H9 (cell line): Measurements from ENCODE around the gene RSPH9. TPM values are rescaled to one million over a fixed set of nuclear protein-coding genes. Genes with fewer than 3 reads are reported as not detected.

Experiments used
- DNase-seq: peaks from one replicate; pipeline ENCODE4 v3.0.0-alpha.2; 2017
- H2AFZ ChIP-seq: one replicate; pipeline ENCODE4 v1.6.1; 2013; ENCODE audit warnings: mild to moderate bottlenecking, low read length, control low read depth, moderate library complexity
- H2AK5ac ChIP-seq: 2 replicates; pipeline ENCODE4 v1.6.1; 2013; ENCODE audit warnings: low read length, control low read depth, mixed read lengths; ENCODE audit not compliant: insufficient read length
- H2BK120ac ChIP-seq: one replicate; pipeline ENCODE4 v1.6.1; 2013; ENCODE audit warnings: low read depth, mild to moderate bottlenecking, low read length, control low read depth, inconsistent platforms; ENCODE audit not compliant: poor library complexity, severe bottlenecking
- H2BK12ac ChIP-seq: 2 replicates; pipeline ENCODE4 v1.6.1; 2013; ENCODE audit warnings: low read length, control low read depth, mixed read lengths, low read depth; ENCODE audit not compliant: insufficient read length
- H2BK15ac ChIP-seq: 2 replicates; pipeline ENCODE4 v1.6.1; 2013; ENCODE audit warnings: low read depth, low read length, control low read depth
- H2BK20ac ChIP-seq: one replicate; pipeline ENCODE4 v1.6.1; 2013; ENCODE audit warnings: low read depth, mild to moderate bottlenecking, low read length, control low read depth, inconsistent platforms; ENCODE audit not compliant: poor library complexity, severe bottlenecking
- H2BK5ac ChIP-seq: 2 replicates; pipeline ENCODE4 v1.6.1; 2013; ENCODE audit warnings: low read length, control low read depth, mixed read lengths; ENCODE audit not compliant: insufficient read length
- H3K14ac ChIP-seq: 2 replicates; pipeline ENCODE4 v1.6.1; 2013; ENCODE audit warnings: low read length, control low read depth; ENCODE audit not compliant: insufficient read depth
- H3K18ac ChIP-seq: 2 replicates; pipeline ENCODE4 v1.6.1; 2013; ENCODE audit warnings: low read depth, mild to moderate bottlenecking, mixed read lengths, low read length, control low read depth; ENCODE audit not compliant: insufficient read length
- H3K23ac ChIP-seq: 2 replicates; pipeline ENCODE4 v1.6.1; 2013; ENCODE audit warnings: low read length, control low read depth, mixed read lengths, low read depth; ENCODE audit not compliant: insufficient read length
- H3K23me2 ChIP-seq: 2 replicates; pipeline ENCODE4 v1.6.1; 2013; ENCODE audit warnings: low read depth, mild to moderate bottlenecking, mixed read lengths, low read length, control low read depth; ENCODE audit not compliant: insufficient read length, poor library complexity, severe bottlenecking
- H3K27ac ChIP-seq: 2 replicates; pipeline ENCODE4 v1.5.1; 2013; ENCODE audit warnings: low read length, control low read depth, mixed read lengths, low read depth; ENCODE audit not compliant: insufficient read length
- H3K27me3 ChIP-seq: 2 replicates; pipeline ENCODE4 v1.6.1; 2013; ENCODE audit warnings: low read length, control low read depth, inconsistent platforms; ENCODE audit not compliant: insufficient read depth
- H3K4ac ChIP-seq: 2 replicates; pipeline ENCODE4 v1.6.1; 2013; ENCODE audit warnings: low read depth, mild to moderate bottlenecking, control low read depth, inconsistent platforms, low read length, moderate library complexity
- H3K4me1 ChIP-seq: 2 replicates; pipeline ENCODE4 v1.6.1; 2013; ENCODE audit warnings: low read length, control low read depth, inconsistent platforms; ENCODE audit not compliant: insufficient read depth
- H3K4me2 ChIP-seq: 2 replicates; pipeline ENCODE4 v1.6.1; 2013; ENCODE audit warnings: low read length, control low read depth, mixed read lengths; ENCODE audit not compliant: insufficient read length, insufficient read depth
- H3K56ac ChIP-seq: 2 replicates; pipeline ENCODE4 v1.6.1; 2013; ENCODE audit warnings: low read depth, mild to moderate bottlenecking, mixed read lengths, low read length, control low read depth; ENCODE audit not compliant: insufficient read length
- H3K79me1 ChIP-seq: 2 replicates; pipeline ENCODE4 v1.6.1; 2013; ENCODE audit warnings: low read depth, mild to moderate bottlenecking, moderate library complexity, low read length, control low read depth, inconsistent platforms; ENCODE audit not compliant: insufficient read depth, poor library complexity, severe bottlenecking
- H3K79me2 ChIP-seq: 2 replicates; pipeline ENCODE4 v1.6.1; 2013; ENCODE audit warnings: low read length, control low read depth, inconsistent platforms; ENCODE audit not compliant: insufficient read depth
- H3K9ac ChIP-seq: 2 replicates; pipeline ENCODE4 v1.6.1; 2013; ENCODE audit warnings: low read length, control low read depth, mixed read lengths; ENCODE audit not compliant: insufficient read length; ENCODE audit errors: extremely low read depth
- H3K9me3 ChIP-seq: one replicate; pipeline ENCODE4 v1.6.1; 2013; ENCODE audit warnings: low read depth, low read length, inconsistent platforms; ENCODE audit not compliant: control insufficient read depth
- H3T11ph ChIP-seq: one replicate; pipeline ENCODE4 v1.6.1; 2013; ENCODE audit warnings: mild to moderate bottlenecking, low read length, control low read depth, inconsistent platforms
- H4K20me1 ChIP-seq: one replicate; pipeline ENCODE4 v1.6.1; 2013; ENCODE audit not compliant: control insufficient read depth, insufficient read length, insufficient read depth
- H4K5ac ChIP-seq: 2 replicates; pipeline ENCODE4 v1.6.1; 2013; ENCODE audit warnings: low read depth, mild to moderate bottlenecking, mixed read lengths, low read length, control low read depth; ENCODE audit not compliant: insufficient read length
- H4K8ac ChIP-seq: replicated peaks from 2 replicates; pipeline ENCODE4 v1.6.1; 2013; ENCODE audit warnings: low read length, control low read depth, mixed read lengths, low read depth; ENCODE audit not compliant: insufficient read length
- H4K91ac ChIP-seq: 2 replicates; pipeline ENCODE4 v1.6.1; 2013; ENCODE audit warnings: low read depth, mild to moderate bottlenecking, moderate library complexity, mixed read lengths, low read length, control low read depth; ENCODE audit not compliant: insufficient read length
- H3K27ac Mint-ChIP-seq, 3 experiments: 2 replicates in 2 of 3; 3 replicates in 1 of 3; pipeline ENCODE4 v1.8.0; 2020 to 2021; ENCODE audit warnings: mixed read lengths in 3 of 3, mild to moderate bottlenecking in 1 of 3, moderate library complexity in 1 of 3
- H3K27me3 Mint-ChIP-seq: 2 replicates; pipeline ENCODE4 v1.8.0; 2021; ENCODE audit warnings: low read depth, mild to moderate bottlenecking, moderate library complexity, mixed read lengths
- H3K36me3 Mint-ChIP-seq, 3 experiments: 2 replicates in 2 of 3; 3 replicates in 1 of 3; pipeline ENCODE4 v1.8.0; 2020 to 2021; ENCODE audit warnings: low read depth in 3 of 3, mixed read lengths in 3 of 3; ENCODE audit not compliant: insufficient read depth in 1 of 3
- H3K4me1 Mint-ChIP-seq, 2 experiments: 2 replicates each; pipeline ENCODE4 v1.8.0; 2020; ENCODE audit warnings: mixed read lengths in 2 of 2
- H3K4me3 Mint-ChIP-seq, 2 experiments: 2 replicates in 1 of 2; 3 replicates in 1 of 2; pipeline ENCODE4 v1.8.0; 2020 to 2021; ENCODE audit warnings: mild to moderate bottlenecking in 2 of 2, mixed read lengths in 2 of 2, moderate library complexity in 1 of 2
- H3K9me3 Mint-ChIP-seq, 2 experiments: 2 replicates in 1 of 2; 3 replicates in 1 of 2; pipeline ENCODE4 v1.8.0; 2020; ENCODE audit warnings: mild to moderate bottlenecking in 2 of 2, mixed read lengths in 2 of 2, moderate library complexity in 1 of 2
- CTCF ChIP-seq: fragments of 200-600 bp; sonication (generic); conservative IDR thresholded peaks from 3 replicates; pipeline ENCODE4 v1.8.0; 2021; ENCODE audit warnings: antibody characterized with exemption, mild to moderate bottlenecking
- WGBS: extraction: QIAGEN DNeasy Blood & Tissue Kit; methylation state at CpG from one replicate; pipeline ENCODE4 v1.1.7; 2013; ENCODE audit warnings: missing lambda C conversion rate, low lambda C conversion rate, mixed read lengths; ENCODE audit not compliant: insufficient read length; ENCODE audit errors: extremely low coverage; 5-methylcytosine and 5-hydroxymethylcytosine counted together
- total RNA-seq: library from RNA; stranded (reverse); gene quantifications from 2 replicates; pipeline ENCODE4 v1.2.1, GENCODE V29; 2021

The RSPH9 gene
- total RNA-seq, 1 experiment from 2014 or later, result 0.39 TPM

- H3K79me1 ChIP-seq, result peaks cover 6% of the 10 kb centered on the region
- Mint-ChIP-seq H3K36me3 (peaks cover 51 to 85% (median 79%) of the 10 kb centered on the region in 3 experiments; a peak in 6 of 7 replicates), H3K27me3 (no peaks in the 10 kb centered on the region), H3K4me1 (peaks cover 10 to 13% of the 10 kb centered on the region in 2 experiments), H3K27ac (no peak overlapping the region), H3K4me3 (no peak overlapping the region), H3K9me3 (no peaks in the 10 kb centered on the region)
- H4K8ac ChIP-seq, result no peak overlapping the region
- H2BK20ac ChIP-seq, result no peak overlapping the region
- no peaks in the 10 kb centered on the region for H3K79me2 ChIP-seq
- H3K4me1 ChIP-seq, result no peaks in the 10 kb centered on the region
- DNase-seq, result no peak
- no peak overlapping the region for H2BK5ac ChIP-seq
- no peak overlapping the region for H2AK5ac ChIP-seq
- no peak overlapping the region for H2AFZ ChIP-seq
- no peak overlapping the region for H3K4ac ChIP-seq
- no CpG with 5 or more reads among the region's 12 CpGs for WGBS
- no peak overlapping the region for H3K27ac ChIP-seq
- no peak overlapping the region for H3K23ac ChIP-seq
- no peak overlapping the region for H4K91ac ChIP-seq
- no peak overlapping the region for H3K4me2 ChIP-seq
- no peak overlapping the region for H4K5ac ChIP-seq
- H3K23me2 ChIP-seq, result peaks cover 4% of the 10 kb centered on the region
- no peak overlapping the region for H3K56ac ChIP-seq
- no peaks in the 10 kb centered on the region for H3K9me3 ChIP-seq
- no peak overlapping the region for H3K9ac ChIP-seq
- no peaks in the 10 kb centered on the region for H4K20me1 ChIP-seq
- H2BK12ac ChIP-seq, result no peak overlapping the region
- H3K27me3 ChIP-seq, result no peaks in the 10 kb centered on the region
- H2BK15ac ChIP-seq, result no peak overlapping the region
- H3T11ph ChIP-seq, result no peak overlapping the region
- H2BK120ac ChIP-seq, result no peak overlapping the region
- H3K14ac ChIP-seq, result no peak overlapping the region
- H3K18ac ChIP-seq, result no peak overlapping the region
- TF ChIP-seq CTCF, result no peak
These were observed 20.7 kb upstream of the RSPH9 start for GRCh38 chr6:43623880-43624785.
